ENCODE results near the gene FASTK.

The FASTK gene

DNA sequence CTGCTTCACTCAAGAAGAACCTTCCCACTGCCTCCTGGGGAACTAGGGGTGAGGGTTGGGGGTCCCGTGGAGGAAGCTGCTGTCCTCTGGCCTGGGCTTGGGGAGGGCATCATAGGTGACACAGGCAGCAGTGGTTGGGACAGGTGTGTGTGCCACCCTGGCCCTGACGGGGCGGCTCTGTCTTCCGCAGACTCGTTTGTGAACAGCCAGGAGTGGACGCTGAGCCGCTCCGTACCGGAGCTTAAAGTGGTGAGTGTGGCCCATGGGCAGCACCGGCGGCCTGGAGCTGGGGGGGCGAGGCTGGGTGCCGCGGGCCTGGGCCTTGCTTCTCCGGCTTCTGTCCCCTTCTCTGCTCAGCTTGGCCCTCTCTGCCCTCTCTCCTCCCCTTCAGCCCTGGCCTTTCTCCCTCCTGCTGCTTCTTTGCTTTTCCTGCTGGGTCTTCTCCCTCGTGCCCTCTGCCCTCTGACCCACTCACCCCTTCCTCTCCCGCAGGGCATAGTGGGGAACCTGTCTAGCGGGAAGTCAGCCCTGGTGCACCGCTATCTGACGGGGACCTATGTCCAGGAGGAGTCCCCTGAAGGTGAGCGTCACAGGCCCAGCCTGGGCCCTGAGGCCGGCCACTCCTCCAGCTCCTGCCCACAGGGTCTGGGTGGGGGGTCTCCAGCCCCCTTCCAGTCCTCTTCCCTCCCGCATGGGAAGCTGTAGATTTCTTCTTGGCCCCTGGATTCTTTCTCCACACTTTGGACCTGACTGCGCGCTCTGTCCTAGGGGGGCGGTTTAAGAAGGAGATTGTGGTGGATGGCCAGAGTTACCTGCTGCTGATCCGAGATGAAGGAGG, 36.2 kb upstream of the FASTK start:
- DNase-seq, result no peak

DNA sequence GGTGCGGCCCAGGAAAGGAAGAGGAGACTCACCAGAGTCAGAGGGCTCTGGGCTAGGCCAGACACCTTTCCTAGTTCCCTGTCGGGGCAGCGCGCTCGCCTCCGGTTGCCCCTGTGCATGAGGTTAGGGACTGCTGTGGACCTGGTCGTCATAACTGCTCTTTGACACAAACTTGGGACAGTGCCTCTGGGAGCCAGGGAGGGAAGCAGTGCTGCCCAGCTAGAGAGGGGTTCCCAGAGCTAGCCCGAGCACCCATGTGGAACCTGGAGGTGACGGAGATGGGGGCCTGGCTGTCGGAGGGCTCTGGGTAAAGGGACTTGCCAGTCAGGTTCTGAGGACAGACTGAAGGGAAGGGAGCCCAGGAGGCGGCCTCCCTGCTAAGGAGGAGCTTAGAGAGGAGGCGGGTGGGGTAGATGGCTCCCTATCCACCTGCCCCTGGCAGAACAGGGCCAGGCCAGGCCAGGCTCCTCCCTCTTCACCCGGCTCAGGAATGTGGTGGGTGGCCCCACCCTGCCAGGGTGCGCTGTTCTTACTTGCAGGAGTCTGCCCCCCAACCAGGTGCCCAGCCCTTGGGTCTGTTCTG, 35.3 kb upstream of the FASTK start:
- DNase-seq, result no peak

DNA sequence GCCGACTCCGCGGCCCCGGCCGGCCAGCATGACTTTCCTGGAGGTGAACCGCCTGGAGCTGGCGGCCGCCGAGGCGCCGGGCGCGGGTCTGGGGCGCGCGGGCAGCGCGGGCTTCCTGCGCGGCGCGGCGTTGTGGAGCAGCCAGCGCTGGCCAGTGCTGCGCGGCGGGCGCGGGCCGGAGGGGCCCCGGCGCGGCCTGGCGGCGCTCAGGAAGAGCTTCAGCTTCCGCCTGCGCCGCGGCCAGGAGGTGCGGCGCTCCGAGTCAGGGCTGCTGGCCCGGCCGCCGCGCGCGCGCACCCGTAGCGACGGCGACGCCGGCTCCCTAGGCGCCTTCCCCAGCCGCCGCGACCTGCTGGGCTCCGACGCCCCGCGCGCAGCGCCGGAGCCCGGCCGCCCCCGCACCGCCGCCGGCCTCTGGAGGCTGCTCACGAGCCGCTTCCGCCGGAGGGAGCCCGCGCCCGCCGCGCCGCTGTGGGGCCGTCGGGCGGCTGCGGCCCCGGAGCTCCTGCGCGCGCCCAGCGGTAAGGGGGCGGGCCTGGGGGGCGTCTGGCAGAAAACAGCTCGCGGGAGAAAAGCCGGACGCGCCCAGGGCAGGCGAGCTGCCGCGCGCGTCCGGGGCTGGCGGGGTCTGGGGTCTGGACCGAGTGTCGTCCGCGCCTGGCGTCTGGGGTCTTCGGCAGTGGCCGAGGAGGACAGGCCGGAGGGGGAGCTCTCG, 34.7 kb upstream of the FASTK start:
- DNase-seq, result no peak

GRCh38 chr7:151114151-151115090, 33.8 kb upstream of the FASTK start:
- DNase-seq, result no peak

DNA sequence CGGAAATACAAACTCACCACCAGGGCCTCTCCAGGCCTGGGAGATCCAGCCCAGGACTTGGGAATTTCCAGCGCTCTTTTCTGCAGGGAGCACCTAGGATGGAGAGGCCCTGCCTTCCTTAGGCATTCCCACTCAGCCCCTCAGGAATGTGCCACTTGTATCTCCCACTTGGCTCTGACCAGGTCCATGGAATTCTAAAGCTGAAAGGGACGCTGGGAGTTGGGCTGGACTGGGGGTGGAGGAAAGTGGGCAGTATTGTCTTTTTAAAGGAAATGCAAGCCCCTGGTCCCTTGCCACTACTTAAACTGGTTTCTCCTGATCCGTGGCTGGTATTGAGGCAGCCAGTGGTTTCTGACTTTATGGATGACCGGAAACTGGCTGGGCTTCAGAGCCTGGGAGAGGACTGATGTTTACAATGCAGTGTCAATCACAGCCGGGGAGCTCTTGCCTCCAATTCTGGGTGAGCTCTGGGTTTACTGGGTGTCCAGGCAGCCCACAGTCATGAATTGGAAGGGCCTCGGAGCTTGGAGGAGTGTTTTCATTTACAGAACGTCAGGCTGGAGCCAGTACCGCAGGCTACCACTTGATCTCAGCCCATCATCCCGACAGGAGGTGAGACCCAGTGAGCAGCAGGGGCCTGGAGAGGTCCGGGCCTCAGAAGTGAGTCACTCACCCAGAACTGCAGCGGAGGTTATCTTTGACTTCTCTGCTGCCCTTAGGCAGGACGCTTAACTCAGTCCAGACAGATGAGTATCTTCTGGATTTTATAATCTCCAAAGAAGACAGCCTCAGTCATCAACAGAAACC, 32.9 kb upstream of the FASTK start:
- DNase-seq, result no peak

GRCh38 chr7:151110941-151111645, 30.5 kb upstream of the FASTK start:
- peak; percentile 34 for DNase-seq

DNA sequence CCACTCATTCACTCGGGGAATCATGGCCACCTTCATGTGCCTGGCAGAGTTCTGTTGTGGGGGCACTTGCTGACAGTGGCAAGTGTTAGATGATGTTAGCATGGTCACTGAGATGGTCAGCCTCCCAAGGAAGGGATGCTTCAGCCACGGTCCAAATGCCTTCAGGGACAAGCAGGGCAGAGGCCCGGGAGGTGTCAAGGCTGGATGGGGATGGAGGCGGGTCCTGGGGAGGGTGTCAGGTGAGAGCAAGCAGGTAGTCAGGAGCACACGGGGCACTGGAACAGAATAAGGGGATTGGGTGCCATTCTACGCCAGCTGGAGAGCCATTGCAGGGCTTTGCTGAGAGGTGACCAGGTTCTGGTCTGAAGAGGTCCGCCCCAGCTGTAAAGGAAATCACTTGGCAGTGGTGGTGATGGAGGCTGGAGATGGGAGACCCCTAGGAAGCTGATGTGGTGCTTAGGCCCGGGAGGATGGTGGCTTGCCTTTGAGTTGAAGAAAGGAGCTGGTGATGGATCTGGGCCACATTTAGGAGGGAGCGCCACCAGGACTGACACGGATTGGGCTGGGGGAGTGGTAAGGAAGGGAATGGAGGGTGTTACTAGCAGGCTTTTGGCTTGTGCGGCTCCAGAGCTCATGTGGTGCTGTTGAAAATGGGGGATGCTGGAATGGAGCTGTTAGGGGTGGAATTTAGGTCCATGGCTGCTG, 29.8 kb upstream of the FASTK start:
- DNase-seq, result no peak

DNA sequence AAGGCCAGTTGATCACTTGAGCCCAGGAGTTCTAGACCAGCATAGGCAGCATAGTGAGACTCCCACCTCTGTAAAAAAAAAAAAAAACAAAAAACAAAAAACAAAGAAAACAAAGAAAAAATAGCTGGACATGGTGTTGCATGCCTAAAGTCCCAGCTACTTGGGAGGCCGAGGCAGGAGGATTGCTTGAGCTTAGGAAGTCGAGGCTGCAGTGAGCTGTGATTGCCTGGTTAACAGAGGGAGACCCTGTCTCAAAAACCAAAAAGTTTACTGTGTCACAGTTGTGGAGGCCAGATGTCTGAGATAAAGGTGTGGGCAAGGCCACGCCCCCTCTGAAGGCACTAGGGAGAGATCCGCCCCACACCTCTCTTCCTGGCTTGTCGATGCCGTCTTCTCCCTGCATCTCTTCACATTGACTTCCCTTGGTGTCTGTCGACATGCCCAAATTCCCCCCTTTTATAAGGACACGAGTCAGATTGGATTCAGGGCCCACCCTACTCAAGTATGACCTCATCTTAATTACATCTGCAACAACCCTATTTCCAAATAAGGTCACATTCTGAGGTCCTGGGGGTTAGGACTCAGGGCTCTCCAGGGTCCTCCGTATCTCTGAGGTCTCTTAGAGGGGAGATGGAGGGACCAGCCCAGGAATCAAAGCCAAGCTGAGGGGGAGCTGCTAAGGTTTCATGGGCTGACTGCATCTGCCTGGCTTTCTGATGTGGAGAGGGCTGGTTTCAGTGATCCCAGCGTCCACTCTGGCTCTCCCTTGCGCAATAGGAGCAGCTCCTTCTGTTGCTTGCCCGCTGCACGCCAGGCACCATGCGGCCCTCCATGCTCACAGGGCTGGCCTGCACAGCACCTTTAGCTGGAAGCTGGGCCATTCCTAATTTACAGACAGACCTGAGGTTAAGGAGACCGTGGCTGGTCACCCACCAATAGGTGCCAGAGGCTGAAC, 28.8 kb upstream of the FASTK start:
- no peak for DNase-seq

DNA sequence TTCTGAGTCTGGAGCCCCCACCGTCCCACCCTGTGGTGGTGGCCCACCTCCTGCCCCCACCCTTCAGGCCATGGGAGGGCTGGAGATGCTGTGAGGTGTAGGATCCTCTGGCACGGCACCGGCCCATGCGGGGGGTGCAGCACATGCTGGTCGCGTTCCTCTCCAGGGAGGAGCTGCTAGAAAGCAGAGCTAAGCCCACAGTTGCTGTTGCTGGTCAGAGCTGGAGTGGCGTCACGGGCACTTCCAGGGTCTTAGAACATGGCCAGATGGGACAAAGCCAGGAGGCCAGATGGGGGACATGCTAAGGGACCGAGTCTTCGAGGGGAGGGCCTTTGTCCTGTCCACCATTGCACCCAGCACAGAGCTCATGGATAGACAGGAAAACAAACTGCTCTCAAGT, 27.3 kb upstream of the FASTK start:
- DNase-seq, result no peak

- no peak for DNase-seq
These were observed 24.0 kb upstream of the FASTK start for GRCh38 chr7:151104411-151105235.

DNA sequence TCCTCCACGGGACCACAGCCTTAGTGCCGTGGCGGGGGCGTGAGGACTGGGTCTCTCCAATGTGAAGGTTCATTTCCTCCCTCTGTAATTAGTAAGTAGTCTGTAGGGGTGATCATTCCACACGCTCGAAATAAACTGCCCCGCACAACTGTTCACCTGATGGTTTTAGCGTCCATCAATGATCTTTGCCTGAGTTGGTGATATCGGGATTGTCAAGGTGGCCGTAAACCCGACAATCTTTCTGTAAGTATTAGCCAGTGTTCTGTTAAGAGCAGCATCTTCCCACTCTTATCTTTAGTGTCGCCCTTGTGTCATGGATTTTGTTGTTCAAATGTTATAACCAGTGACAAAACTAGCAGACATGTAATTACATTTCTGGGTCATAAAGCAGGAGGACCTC, 23.4 kb upstream of the FASTK start:
- no peak for DNase-seq

- no peak for DNase-seq
These were observed 22.4 kb upstream of the FASTK start for GRCh38 chr7:151102991-151103390.

DNA sequence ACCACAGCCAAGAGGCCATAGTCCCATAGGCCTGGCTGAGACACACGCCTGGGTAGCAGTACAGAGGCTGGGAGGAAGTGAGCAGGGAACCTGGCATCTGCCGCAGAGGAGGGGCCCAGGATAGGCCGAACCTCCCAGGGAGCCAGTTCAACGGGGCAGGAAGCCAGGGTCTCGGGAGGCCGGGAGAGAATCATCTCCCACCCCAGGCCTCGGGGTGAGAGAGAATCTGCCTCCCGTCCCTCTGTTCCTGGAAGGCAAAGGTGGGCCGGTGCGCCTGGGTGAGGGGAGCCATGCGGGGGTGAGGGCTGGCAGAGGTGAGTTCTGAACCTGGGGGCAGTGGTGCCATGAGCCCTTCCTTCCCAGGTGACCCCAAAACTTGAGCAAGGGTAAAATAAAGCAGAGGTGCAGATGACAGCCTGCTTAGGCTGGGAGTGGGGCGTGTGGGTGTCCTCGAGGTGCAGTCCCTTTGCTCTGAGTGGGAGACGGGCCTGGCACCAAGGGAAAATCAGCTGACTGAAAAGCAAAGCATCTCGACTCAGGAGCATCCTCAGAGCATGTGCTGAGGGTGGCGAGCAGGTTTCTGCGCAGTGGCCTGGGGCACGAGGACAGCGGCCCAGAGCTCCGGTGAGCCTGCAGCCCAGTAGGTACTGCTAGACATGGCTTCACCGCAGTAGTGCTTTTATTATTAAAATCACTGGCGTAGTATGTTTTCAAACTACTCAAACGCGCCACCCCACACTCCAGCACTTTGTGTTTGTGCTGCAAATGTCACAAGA, 21.2 kb upstream of the FASTK start:
- DNase-seq, result no peak

- no peak for DNase-seq
These were observed 20.3 kb upstream of the FASTK start for GRCh38 chr7:151100921-151101320.

GRCh38 chr7:151099486-151100211, 19.0 kb upstream of the FASTK start:
- DNase-seq, result no peak

- DNase-seq, result no peak
These were observed 15.3 kb upstream of the FASTK start for GRCh38 chr7:151095828-151096475.

All from NCI-H2171 treated with DMSO at 0.1 percent for 48 hours (cell line).